NCI-H2081 (cell line): ENCODE measurements around the gene C1QTNF8.

ENCODE experiments used
- DNase-seq, 2 experiments: peaks; one replicate each; lab custom pipeline; 2025; lab: John Stamatoyannopoulos, UW

C1QTNF8 gene

DNA sequence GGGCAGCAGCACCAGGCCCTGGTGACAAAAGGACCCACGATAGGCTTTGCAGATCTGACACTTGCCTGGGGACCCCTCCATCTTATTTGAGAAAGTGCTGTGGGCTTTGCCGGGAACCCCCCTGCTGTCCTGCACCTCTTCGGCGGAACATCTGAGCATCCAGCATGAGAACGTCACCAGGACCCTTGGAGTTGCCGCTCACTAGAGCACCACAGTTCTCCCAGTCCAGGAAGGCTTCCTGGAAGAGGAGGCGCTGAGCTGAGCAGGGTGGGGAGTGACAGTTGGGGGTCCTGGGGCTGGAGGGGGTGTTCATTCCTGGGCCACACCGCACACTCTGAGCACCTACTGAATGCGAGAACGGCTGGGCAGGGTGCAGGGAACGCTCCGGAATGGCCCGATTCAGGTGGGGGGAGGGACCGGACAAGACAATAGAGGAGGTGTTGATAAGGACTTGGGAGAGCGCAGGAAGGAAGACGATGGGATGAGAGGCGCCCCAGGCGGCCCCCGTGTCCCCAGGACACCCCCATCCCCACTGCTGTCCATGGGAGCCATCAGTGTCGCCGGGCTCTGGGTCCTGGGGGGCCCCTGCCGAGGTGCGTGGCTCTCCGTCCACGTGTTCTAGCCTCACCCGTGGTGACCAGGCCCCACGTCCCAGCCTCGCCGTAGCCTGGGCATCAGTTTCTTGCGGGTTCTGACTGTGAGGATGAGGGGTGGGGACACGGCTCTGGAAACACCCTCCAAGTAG, 32.1 kb upstream of the C1QTNF8 start:
- DNase-seq: no peak

DNA sequence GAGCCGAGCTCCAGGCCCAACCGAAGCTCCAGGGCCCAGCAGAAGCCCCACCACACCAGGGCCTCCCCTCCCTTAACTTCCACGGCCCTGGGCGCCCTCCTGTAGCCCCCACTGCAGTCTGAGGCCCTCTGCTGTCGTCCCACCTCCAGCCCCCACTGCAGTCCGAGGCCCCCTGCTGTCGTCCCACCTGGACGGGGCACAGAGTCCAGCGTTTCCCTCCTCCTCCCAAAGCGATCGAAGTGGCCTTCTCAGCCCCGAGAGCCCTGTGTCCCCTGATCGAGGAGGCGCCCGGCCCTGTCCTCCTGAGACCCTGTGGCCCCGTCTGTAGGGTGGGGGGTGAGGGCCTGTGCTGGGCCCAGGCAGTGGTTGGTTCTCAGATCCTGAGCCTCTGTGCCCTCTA, 31.1 kb upstream of the C1QTNF8 start:
- DNase-seq: no peak

DNA sequence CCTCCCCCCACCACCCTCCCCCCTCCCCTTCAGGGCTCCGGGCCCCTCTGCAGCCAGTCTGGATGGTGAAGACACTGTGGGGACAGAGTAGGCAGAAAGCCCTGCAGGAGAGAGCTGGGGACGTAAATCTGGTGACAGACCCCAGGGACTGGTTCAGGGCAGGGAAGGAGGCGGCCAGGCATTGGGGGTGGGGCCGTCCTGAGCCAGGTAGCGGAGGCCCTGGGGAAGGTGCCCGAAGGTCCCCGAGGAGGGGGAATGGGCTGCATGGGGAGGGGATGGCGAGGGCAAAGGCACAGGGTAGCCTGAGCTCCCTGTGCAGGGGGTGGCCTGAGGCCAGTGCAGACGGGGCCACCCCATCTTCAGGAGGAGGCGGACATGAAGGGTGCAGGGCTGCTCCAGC, 30.5 kb upstream of the C1QTNF8 start:
- DNase-seq: no peak

DNA sequence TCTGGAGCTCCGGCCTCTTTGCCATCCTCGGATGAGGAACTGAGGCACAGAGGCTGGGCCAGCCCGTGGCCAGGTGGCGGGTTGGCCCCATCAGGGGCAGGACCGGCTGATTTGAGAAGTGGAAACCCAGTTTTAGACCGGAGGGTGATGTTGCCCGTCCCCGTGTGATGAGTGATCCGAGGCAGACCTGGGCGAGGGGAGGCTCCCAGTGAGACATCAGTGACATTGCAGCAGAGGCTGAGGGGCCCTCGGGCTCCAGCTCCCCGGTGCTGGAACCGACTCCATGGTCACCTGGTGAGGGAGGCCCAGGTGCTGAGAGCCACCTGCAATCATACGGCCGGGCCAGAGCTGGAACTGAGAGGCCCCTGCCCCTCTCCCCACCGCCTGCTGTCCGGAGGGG, 30.0 kb upstream of the C1QTNF8 start:
- no peak for DNase-seq

DNA sequence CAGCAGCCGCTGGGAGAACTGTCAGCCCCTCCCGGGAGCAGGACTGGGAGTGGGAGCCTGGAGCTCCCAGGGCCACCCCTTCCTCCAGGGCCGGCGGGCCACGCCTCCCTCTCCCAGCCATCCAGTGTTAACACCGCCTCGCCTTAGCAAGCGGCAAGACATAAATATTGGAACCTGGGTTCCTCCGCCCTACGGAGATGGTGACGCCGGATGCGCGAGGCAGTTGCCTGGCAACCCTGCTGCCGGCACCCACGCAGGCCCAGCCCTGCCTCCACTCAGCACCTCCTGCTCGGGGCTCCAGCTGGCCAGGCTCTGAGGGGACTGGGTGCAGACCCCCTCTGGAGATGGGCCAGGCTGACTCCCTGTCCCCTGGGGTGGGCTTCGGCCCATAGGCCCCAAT, 29.4 kb upstream of the C1QTNF8 start:
- peak in 1 of 2 experiments; percentile 12 for DNase-seq

DNA sequence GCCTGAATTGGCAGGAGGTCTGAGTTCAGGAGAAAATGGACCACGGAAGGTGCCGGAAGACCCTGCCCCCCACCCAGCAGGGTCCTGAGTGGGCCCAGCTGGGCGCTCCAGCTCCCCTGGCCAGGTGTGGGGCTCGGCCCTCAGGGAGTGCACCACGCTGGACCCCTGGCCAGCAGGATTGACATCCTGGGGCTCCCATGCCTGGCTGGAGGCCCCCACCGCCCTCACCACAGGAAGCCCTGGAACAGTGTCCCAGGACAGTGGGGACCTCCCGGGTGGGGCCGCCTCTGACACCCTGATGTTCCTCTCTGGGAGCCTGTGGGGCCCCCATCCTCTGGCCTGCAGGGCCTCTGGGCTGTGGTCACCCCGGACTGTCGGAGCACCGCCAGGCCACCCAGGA, 28.8 kb upstream of the C1QTNF8 start:
- no peak for DNase-seq

DNA sequence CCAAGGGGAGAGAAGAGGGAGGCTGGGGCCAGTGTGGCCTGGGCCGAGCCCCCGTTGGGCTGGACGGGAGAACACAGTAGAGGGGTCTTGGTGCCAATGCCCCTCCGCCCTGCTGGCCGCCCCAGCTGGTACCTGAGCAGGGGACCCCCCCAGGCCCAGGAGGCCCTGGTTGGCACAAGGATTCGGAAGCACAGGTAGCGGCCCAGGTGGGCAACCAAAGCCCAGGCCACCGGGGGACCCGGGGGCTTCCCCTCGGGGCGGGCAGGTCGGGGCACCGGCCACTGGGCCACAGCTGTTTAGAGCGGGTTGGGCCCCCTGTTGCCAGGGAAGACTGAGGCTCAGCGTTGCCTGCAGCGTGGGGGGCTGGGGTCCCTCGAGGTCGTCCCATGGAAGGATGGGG, 28.2 kb upstream of the C1QTNF8 start:
- no peak for DNase-seq

DNA sequence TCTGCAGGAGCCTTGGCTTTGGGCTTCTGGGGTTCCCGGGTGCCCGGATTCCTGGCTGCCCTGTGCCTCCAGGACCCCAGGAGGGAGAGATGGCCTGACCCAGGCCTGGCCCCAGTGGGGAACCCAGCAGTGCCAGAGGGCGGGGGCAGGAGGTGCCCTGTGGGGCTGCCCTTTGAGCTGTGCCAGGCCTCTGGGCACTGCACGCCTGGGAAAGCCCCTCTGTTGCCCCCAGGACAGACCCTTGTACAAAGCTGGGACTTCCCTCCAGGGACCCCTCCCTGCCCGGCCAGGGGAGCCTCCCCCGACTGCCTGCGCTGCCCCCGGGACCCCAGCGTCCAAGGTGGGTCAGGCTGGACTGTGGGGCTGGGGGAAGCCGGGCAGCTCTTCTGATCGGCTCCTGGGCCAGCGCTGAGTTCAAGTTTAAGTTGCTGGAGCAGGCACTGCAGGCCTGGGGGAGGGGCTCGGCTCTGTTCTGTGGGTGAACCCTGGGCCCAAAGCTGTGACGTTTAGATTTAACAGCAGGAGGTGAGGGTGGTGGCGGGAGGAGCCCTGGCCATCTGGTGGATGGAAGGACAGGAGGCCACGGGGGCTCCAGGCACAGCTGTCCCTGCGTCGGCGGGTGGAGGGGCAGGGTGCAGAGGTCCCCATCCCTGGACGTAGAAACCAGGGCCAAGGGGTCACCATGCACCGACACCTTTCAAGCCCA, 27.6 kb upstream of the C1QTNF8 start:
- DNase-seq: no peak

DNA sequence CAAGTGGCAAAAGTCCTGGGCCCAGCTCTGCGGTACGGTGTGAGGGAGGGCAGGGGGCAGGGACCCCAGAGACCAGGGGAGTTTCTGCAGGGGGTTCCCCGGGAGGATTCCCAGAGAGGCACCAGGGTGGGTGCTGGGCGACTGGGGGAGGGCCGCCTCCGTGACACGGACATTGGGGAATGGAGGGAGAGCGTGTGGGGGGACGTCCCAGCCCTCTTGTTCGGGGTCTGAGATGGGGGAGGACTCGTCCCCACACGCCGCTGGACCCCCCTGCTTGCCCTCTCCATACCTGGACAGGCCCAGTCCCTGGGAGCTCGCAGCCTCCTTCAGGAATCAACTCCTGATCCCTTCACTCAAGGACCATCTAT, 26.3 kb upstream of the C1QTNF8 start:
- no peak for DNase-seq

DNA sequence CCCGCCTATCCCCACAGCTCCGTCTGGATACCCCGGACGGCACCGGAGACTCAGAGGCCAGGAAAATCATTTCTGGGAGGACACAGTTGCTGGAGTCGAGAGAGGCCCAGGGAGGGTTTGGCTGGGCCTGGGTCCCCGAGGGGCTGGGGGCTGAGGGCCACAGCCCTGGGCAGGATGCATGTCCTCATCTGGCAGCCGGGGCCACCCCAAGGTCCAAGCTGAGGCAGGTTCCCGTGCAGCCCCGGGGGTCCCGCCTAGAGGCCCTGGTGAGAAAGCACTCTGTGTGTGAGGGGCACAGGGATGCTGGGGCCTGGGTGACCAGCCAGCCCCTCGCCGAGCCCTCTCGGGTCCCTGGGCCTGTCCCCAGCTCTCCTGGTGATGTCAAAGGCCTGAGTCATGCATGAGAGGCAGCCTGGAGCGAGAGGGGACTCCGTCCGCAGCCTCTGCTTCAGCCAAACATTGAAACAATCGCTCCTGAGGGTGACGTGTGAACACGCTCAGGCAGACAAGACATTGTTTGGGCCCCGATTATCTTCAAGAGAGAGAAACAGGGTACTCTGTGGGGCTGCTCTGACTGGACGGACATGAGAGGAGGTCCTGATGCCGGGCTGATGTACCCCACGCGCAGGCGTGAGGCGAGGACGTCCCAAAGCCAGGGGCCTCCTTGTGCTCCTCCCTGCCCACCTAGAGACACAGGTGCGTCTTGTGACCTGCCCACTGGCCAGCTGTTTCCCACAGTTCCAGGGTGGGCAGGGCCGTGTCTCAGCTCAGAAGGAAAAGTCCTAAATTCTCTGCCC, 25.8 kb upstream of the C1QTNF8 start:
- DNase-seq: no peak

DNA sequence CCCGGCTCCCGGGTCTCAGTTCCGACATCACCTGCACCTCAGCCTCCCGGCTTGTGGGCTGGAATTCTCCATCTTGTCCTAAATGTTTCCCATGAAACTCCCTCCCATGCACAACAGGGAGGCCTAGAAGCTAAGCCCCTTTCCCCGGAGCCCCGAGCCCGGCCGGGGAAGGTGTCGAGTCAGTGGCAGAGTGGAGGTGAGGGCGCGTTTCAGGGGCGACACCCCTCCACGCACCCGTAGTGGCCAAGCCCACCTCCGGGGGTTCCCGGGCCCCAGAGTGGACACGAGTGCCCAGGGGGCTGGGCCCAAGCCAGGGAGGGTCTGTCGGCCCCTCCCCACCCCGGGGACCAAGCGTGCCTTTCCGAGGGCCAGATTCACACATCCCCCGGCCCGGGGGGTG, 25.0 kb upstream of the C1QTNF8 start:
- DNase-seq: no peak

DNA sequence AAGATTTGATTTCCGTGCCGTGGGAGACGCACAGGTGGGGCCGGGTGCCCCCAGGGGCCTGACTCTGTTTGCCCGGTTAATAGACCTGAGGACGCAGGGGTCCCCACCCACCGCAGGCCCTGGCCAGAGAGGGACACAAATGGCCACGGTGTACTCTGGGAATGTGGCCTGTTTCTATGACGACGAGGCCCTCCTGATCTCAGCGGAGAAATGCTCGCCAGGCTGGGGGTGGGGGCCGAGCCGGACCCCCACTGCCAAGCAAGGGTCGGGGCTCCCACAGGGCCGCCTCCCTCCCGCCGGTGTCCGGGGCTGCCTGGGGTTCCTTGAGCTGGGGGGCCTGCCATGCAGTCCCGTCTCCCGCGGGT, 24.5 kb upstream of the C1QTNF8 start:
- no peak for DNase-seq

DNA sequence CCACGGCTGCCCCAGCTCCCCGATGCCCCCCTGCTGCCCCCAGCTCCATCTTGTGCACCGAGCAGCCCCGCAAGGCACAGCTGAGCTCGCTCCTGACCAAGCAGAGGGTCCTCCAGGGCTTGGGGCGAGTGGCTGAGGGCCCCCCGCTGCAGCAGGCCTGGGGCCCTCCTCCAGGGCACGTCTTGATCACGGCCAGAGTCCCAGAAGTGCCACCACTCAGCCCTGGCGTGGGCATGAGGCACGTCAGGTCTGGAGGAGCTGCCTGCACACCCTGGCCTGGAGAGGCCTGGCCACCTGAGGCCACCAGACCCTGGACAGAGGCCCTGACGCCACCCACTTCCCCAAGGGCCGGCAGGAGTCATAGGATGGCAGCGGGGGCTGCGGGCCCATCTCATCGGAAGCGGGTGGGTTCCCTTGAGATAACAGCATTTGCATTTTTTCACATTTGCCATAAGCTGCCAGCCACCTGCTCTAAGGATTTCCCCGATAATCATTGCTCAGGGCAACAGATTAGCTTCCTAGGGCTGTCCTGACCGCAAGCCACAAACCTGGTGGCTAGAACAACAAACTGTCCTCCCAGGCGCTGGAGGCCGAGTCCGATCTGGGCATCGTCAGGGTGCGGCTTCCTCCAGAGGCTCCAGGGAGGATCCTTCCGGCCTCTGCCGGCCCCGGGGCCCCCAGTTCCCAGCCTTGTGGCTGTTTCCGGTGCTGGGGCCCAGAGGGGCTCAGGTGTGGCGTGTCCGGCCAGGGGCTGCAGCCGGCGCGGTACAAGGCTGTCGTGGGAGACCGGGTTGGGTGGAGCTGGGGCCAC, 23.9 kb upstream of the C1QTNF8 start:
- no peak for DNase-seq

DNA sequence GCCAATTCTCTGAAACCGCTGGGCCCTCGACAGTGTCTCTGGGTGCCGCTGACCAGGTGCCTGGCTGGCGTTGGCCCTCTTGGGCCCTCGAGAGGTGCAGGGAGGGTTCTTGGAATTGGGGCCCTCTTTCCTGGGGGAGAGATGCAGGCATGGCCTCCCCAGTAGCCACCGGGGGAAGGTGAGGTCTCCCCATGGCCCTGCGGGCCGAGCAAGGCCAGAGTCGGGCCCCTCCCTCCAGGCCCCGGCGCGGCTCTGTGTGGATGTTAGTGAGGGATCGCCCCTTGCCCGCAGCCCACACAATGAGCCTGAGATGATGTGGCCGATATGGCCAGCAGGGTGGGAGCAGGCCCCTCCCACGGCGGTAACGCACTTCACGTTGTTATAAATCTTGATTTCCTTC, 23.1 kb upstream of the C1QTNF8 start:
- no peak for DNase-seq

DNA sequence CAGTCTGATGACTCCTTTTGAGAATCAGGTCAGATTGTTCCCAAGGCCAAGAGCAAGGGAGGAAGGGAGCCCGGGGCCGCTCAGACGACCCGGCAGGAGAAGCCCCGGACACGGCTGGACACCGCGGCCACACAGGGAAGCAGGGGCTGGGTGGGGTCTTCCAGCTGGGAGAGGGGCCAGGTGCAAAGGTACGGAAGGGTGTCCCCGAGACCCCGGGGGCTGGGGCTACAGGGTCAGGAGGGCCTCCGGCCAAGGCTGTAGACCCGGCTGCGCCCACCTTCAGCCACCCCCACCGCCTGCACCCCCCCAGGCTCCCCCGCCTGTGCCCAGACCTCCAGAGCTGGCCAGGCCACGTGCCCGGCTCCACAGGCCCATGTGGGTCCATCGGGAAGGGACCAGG, 21.9 kb upstream of the C1QTNF8 start:
- DNase-seq: no peak

DNA sequence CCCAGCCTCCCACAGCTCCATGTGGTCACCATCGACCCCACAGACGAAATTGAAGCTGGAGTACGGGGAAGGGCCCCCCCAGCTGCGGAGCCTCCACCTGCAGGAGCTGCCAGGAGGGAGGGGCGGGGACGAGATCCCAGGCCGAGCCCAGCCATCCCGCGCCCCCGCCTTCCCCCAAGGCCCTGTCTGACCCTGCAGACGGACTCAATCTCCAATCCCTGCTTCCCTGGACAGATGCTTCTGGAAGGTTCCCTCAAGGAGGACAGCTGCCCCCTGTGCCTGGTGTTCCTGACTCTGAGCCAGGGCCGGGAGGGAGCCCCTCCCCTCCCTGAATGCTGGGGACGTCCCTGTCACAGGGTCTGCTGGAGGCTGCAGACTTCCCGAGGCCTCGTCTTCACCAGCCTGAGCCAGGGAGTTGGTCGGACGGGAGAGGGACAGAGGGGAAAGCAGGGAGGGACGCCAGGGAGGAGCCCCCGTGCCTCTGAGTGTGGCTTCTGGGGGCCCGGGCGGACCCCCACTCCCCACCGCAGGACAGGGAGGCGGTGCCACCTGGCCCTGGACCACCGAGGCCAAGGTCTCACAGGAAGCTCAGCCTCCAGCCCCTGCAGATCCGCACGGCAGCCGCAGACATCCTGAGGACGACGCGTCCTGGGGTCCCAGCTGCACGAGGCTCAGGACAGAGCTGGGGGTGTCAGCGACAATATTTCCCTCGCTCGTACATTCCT, 21.3 kb upstream of the C1QTNF8 start:
- DNase-seq: no peak

DNA sequence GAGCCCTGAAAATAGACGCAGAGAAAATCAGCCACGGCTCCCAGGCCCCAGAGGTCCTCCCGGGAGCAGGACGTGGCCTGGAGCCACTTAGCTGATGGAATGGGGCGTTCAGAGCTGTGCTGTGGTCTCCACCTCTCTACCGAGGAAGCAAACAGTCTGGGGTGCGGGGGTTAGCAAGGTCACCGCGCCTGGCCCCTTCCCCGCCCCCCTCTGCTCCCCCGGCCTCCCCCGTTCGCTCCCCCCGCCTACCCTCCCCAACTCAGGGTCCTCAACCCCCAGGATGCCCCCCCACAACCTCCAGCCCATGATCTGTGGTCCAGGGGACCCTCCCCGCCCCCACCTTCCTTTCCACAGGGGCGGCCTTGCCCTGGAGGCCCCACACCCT, 20.6 kb upstream of the C1QTNF8 start:
- no peak for DNase-seq

DNA sequence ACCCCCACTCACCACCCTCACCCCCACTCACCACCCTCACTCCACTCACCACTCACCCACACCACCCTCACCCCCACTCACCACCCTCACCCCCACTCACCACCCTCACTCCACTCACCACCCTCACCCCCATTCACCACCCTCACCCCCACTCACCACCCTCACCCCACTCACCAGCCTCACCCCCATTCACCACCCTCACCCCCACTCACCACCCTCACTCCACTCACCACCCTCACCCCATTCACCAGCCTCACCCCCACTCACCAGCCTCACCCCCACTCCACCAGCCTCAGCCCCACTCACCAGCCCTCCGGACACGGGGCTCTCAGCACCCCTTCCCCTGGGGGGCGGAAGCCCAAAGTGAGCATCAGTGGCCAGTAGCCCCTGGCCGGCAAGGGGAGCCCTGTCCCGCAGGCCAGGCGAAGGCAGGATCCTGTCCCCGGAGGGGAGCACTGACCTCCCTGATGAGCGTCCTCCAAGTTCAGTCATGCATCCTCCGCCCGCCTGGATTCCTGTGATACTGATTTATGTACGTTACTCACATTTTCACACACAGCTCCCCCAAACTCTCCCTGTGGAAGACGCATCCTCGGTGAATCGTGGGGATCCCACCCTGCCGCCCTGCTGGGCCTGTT, 18.0 kb upstream of the C1QTNF8 start:
- DNase-seq: no peak

DNA sequence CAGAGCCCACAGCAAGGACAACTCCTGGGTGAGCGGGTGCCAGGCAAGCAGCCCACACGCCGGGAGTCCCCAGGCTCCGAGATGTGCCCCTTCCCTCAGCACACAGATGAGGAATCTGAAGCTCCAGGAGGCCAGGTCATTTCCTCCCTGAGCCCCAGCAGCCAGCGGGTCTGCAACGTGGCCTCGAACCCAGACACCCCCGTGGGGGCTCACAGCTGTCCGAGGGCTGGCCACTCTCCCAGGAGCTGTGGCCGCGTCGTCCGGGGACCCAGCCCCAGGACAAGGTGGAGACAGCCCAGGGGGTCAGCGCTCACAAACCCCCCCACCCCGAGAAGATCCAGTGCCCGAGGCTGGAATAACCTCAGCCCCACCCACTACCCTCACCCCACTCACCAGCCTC, 17.4 kb upstream of the C1QTNF8 start:
- no peak for DNase-seq

DNA sequence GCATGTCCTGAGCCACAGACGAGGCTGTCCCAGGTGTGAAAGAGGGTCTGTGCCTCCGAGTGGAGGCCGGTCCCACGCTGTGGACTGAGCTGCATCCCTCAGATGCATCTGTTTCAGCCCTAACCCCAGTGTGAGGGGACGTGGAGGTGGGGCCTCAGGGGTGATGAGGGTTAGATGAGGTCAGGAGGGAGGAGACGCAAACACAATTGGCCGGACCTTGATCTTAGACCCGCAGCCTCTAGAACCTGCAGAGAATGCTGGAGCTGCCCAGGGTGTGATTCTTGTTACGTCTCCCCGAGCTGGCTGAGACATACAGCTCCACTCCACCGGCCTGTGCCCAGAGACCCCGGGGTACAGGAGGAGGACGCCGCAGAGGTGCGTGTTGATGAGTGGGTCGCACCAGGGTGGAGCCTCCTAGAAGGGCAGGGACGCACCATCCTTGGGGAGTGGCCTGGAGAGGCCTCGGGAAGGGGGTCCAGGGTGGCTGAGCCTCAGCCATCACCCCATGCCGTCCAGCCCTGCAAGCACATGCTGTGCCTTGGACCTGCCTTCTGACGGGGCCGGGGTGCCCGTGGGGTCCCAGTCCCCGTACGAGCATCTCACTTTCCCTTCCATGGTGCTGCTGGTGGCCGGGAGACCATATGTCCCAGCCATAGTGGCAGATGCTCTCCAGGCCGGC, 16.6 kb upstream of the C1QTNF8 start:
- DNase-seq: no peak

DNA sequence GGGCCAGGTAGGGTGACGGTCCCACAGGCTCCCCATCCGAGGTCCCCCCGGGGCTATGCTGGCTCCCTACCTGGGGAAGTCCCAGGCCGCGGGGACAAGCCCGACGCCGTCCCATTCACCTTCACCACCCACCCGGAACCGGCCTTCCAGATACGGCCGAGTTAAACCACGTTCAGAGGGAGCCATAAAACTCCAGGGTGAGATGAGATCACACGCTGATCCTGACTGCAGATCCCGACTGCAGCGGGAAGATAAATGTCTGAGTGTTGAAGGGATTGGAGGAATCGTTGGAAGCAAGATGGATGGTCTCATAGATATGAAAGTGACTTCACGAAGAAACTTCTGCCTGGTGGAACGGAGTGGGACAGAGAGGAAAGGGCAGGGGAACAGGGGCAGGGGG, 13.6 kb upstream of the C1QTNF8 start:
- DNase-seq: no peak
